Measurements from ENCODE around the gene CLDN10. TPM values are rescaled to one million over a fixed set of nuclear protein-coding genes. Genes with fewer than 3 reads are reported as not detected.

The CLDN10 gene
- total and polyA plus RNA-seq, 8 donors: 1.3 to 2.1 TPM; not detected in 6

GRCh38 chr13:95614641-95615245 is 62.2 kb downstream of the CLDN10 start:
- Histone ChIP-seq H3K27ac (no peak overlapping the region), H3K36me3 (peaks cover 0 to 50% (median 17%) of the 10 kb centered on the region in 4 donors), H3K9me3 (no peaks in the 10 kb centered on the region), H3K4me1 (no peaks in the 10 kb centered on the region), H3K4me3 (no peak overlapping the region), H3K27me3 (no peaks in the 10 kb centered on the region)
- intact Hi-C loops (cut with DNase I; ENCODE audit: low total_unique reads): no loop called here
- peak in 1 of 2 donors; percentile 29 for DNase-seq
- 36 to 68% (median 50%) methylated on average over 7 of the region's 7 CpGs for WGBS, 5 donors
- no peak for TF ChIP-seq POLR2AphosphoS5 (IDR thresholded peaks at IDR 0.05)
- no peak for TF ChIP-seq EP300 (IDR thresholded peaks at IDR 0.05)

- Histone ChIP-seq H3K4me1 (peaks cover 0 to 3% (median under 1%) of the 10 kb centered on the region in 4 donors), H3K4me3 (no peak overlapping the region), H3K27ac (no peak overlapping the region), H3K27me3 (no peaks in the 10 kb centered on the region), H3K9me3 (no peaks in the 10 kb centered on the region), H3K36me3 (peaks cover 0 to 58% (median 20%) of the 10 kb centered on the region in 4 donors)
- WGBS, 5 donors: 80 to 89% (median 81%) methylated on average over 3 of the region's 3 CpGs
- TF ChIP-seq POLR2AphosphoS5 (IDR thresholded peaks at IDR 0.05) (no peak), EP300 (IDR thresholded peaks at IDR 0.05) (no peak), POLR2A (IDR thresholded peaks at IDR 0.05) (no peak), CTCF (IDR thresholded peaks at IDR 0.05) (no peak)
- intact Hi-C loops (cut with DNase I; ENCODE audit: low total_unique reads): no loop called here
- DNase-seq: no peak
Observed at GRCh38 chr13:95615539-95615938, 63.0 kb downstream of the CLDN10 start.

GRCh38 chr13:95620030-95620824 is 67.7 kb downstream of the CLDN10 start:
- H3K27me3 ChIP-seq: no peaks in the 10 kb centered on the region
- peaks cover 3 to 67% (median 21%) of the 10 kb centered on the region in 4 donors for H3K36me3 ChIP-seq
- intact Hi-C loops (cut with DNase I; ENCODE audit: low total_unique reads): loop anchor here (5.0 kb wide), 1 partner anchor 217 kb away; no protein-coding TSS in a partner anchor
- peaks cover 0 to 11% (median 9%) of the 10 kb centered on the region in 4 donors for H3K4me1 ChIP-seq
- 67 to 81% (median 74%) methylated on average over 2 of the region's 2 CpGs for WGBS, 5 donors
- no peak overlapping the region for H3K27ac ChIP-seq
- H3K4me3 ChIP-seq: no peak overlapping the region
- DNase-seq: no peak
- TF ChIP-seq CTCF (IDR thresholded peaks at IDR 0.05) (no peak), POLR2A (IDR thresholded peaks at IDR 0.05) (no peak), POLR2AphosphoS5 (IDR thresholded peaks at IDR 0.05) (no peak), EP300 (IDR thresholded peaks at IDR 0.05) (no peak)
- no peaks in the 10 kb centered on the region for H3K9me3 ChIP-seq

- 50 to 79% (median 57%) methylated on average over 10 of the region's 10 CpGs for WGBS, 5 donors
Observed at GRCh38 chr13:95620825-95621498, 68.4 kb downstream of the CLDN10 start.

More at GRCh38 chr13:95620825-95621498, 68.4 kb downstream of the CLDN10 start:
- Histone ChIP-seq H3K36me3 (peaks cover 3 to 60% (median 21%) of the 10 kb centered on the region in 4 donors), H3K27me3 (no peaks in the 10 kb centered on the region), H3K4me3 (no peak overlapping the region), H3K9me3 (no peaks in the 10 kb centered on the region), H3K4me1 (peaks cover 0 to 11% (median 9%) of the 10 kb centered on the region in 4 donors), H3K27ac (no peak overlapping the region)
- no peak for DNase-seq
- TF ChIP-seq POLR2AphosphoS5 (IDR thresholded peaks at IDR 0.05) (no peak), CTCF (IDR thresholded peaks at IDR 0.05) (no peak), EP300 (IDR thresholded peaks at IDR 0.05) (no peak), POLR2A (IDR thresholded peaks at IDR 0.05) (no peak)
- intact Hi-C loops (cut with DNase I; ENCODE audit: low total_unique reads): loop anchor here (5.0 kb wide), 1 partner anchor 216 kb away; no protein-coding TSS in a partner anchor

Data from stomach (tissue), 9 donors.